ENCODE measurements around the gene MYO3B.

DNA sequence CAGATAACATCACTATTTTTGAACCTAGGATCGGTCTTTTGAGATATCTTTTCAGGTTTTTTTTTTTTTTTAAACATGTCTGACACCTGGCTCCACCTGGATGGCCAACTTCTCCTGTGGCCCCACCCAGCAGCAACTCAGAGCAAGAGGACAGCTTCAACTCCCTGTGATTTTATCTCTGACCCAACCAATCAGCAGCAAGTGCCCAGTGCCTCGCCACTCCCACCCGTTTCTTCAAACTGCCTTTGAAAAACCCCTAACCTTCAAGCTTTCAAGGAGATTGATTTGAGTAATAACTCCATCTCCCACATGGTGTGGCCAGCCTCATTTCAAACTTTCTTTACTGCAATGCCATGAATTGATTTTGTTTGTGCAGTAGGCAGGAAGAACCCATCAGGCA, 19.0 kb downstream of the MYO3B start:
- no peak for TF ChIP-seq POLR2A (IDR thresholded peaks at IDR 0.05)
- TF ChIP-seq, protein P1, sequence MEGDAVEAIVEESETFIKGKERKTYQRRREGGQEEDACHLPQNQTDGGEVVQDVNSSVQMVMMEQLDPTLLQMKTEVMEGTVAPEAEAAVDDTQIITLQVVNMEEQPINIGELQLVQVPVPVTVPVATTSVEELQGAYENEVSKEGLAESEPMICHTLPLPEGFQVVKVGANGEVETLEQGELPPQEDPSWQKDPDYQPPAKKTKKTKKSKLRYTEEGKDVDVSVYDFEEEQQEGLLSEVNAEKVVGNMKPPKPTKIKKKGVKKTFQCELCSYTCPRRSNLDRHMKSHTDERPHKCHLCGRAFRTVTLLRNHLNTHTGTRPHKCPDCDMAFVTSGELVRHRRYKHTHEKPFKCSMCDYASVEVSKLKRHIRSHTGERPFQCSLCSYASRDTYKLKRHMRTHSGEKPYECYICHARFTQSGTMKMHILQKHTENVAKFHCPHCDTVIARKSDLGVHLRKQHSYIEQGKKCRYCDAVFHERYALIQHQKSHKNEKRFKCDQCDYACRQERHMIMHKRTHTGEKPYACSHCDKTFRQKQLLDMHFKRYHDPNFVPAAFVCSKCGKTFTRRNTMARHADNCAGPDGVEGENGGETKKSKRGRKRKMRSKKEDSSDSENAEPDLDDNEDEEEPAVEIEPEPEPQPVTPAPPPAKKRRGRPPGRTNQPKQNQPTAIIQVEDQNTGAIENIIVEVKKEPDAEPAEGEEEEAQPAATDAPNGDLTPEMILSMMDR (IDR thresholded peaks at IDR 0.05) = no peak
